CD4-positive, alpha-beta T cell treated with Interleukin-15 for 1 hour (primary cell): ENCODE results near the gene ABI1.

Experiments
- DNase-seq: peaks from one replicate; pipeline ENCODE4 v3.0.0-alpha.2; 2020

ABI1 gene

GRCh38 chr10:26844396-26844975 is 16.3 kb downstream of the ABI1 start:
- no peak for DNase-seq

GRCh38 chr10:26843736-26844135 is 17.0 kb downstream of the ABI1 start:
- no peak for DNase-seq

- DNase-seq: no peak
These were observed 18.9 kb downstream of the ABI1 start for GRCh38 chr10:26841733-26842317.

- no peak for DNase-seq
These were observed 19.6 kb downstream of the ABI1 start for GRCh38 chr10:26840938-26841732.

- no peak for DNase-seq
These were observed 20.7 kb downstream of the ABI1 start for GRCh38 chr10:26839966-26840627.

GRCh38 chr10:26837139-26837538 is 23.6 kb downstream of the ABI1 start:
- no peak for DNase-seq

- DNase-seq: no peak
These were observed 25.7 kb downstream of the ABI1 start for GRCh38 chr10:26835025-26835424.

- no peak for DNase-seq
These were observed 27.8 kb downstream of the ABI1 start for GRCh38 chr10:26832960-26833359.

GRCh38 chr10:26831936-26832335 is 28.8 kb downstream of the ABI1 start:
- no peak for DNase-seq

- no peak for DNase-seq
These were observed 30.8 kb downstream of the ABI1 start for GRCh38 chr10:26829810-26830515.

GRCh38 chr10:26824015-26824690 is 36.6 kb downstream of the ABI1 start:
- no peak for DNase-seq

GRCh38 chr10:26821699-26822570 is 38.8 kb downstream of the ABI1 start:
- no peak for DNase-seq

- no peak for DNase-seq
These were observed 45.3 kb downstream of the ABI1 start for GRCh38 chr10:26815500-26815899.

- DNase-seq: no peak
These were observed 50.2 kb downstream of the ABI1 start for GRCh38 chr10:26810435-26811026.

GRCh38 chr10:26809973-26810372 is 50.8 kb downstream of the ABI1 start:
- DNase-seq: no peak

- no peak for DNase-seq
These were observed 53.2 kb downstream of the ABI1 start for GRCh38 chr10:26807532-26807931.

GRCh38 chr10:26806557-26806956 is 54.2 kb downstream of the ABI1 start:
- no peak for DNase-seq

GRCh38 chr10:26805567-26806245 is 55.1 kb downstream of the ABI1 start:
- no peak for DNase-seq

GRCh38 chr10:26804418-26805393 is 56.1 kb downstream of the ABI1 start:
- no peak for DNase-seq
